ENCODE data around the gene LRP1. TPM values are rescaled to one million over a fixed set of nuclear protein-coding genes. Genes with fewer than 3 reads are reported as not detected.

LRP1 gene
- total RNA-seq, 1 donor from 2014 or later: 61.0 TPM

DNA sequence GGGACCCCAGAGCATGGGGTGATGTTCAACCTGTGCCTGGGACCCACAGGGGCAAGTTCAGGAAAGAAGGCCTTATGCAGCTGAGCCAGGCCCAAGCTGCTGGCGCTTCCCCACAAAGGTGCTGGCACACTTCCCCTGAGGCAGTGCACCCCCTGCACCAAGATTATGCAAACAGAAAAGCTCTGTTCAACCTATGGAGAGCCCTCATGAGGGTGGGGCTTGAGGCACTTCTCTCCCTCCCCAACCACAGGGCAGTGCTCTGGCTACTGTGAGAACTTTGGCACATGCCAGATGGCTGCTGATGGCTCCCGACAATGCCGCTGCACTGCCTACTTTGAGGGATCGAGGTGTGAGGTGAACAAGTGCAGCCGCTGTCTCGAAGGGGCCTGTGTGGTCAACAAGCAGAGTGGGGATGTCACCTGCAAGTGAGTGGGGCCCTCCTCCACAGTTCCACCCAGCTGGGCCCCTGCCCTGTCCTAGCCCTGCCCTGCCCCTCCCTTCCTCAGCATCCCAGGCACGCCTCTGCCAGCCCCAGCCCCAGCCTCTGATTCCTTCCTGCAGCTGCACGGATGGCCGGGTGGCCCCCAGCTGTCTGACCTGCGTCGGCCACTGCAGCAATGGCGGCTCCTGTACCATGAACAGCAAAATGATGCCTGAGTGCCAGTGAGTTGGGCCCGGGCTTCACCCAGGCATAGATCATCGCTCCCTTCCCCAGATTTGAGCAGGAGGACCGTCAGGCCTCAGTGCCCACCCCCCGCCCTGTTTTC, 82.8 kb downstream of the LRP1 start:
- Histone ChIP-seq H3K27ac (replicated peaks) (no peak overlapping the region), H3K9me3 (replicated peaks) (no peaks in the 10 kb centered on the region), H3K4me1 (peaks cover 63% of the 10 kb centered on the region), H3K4me3 (no peak overlapping the region), H3K36me3 (peaks cover 55% of the 10 kb centered on the region), H3K27me3 (ENCODE audit: low read depth) (peaks cover 17% of the 10 kb centered on the region)
- TF ChIP-seq, protein P1, sequence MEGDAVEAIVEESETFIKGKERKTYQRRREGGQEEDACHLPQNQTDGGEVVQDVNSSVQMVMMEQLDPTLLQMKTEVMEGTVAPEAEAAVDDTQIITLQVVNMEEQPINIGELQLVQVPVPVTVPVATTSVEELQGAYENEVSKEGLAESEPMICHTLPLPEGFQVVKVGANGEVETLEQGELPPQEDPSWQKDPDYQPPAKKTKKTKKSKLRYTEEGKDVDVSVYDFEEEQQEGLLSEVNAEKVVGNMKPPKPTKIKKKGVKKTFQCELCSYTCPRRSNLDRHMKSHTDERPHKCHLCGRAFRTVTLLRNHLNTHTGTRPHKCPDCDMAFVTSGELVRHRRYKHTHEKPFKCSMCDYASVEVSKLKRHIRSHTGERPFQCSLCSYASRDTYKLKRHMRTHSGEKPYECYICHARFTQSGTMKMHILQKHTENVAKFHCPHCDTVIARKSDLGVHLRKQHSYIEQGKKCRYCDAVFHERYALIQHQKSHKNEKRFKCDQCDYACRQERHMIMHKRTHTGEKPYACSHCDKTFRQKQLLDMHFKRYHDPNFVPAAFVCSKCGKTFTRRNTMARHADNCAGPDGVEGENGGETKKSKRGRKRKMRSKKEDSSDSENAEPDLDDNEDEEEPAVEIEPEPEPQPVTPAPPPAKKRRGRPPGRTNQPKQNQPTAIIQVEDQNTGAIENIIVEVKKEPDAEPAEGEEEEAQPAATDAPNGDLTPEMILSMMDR (IDR thresholded peaks at IDR 0.05; ENCODE audit: borderline replicate concordance): no peak
- DNase-seq: no peak
- intact Hi-C loops (cut with micrococcal nuclease): no loop called here

DNA sequence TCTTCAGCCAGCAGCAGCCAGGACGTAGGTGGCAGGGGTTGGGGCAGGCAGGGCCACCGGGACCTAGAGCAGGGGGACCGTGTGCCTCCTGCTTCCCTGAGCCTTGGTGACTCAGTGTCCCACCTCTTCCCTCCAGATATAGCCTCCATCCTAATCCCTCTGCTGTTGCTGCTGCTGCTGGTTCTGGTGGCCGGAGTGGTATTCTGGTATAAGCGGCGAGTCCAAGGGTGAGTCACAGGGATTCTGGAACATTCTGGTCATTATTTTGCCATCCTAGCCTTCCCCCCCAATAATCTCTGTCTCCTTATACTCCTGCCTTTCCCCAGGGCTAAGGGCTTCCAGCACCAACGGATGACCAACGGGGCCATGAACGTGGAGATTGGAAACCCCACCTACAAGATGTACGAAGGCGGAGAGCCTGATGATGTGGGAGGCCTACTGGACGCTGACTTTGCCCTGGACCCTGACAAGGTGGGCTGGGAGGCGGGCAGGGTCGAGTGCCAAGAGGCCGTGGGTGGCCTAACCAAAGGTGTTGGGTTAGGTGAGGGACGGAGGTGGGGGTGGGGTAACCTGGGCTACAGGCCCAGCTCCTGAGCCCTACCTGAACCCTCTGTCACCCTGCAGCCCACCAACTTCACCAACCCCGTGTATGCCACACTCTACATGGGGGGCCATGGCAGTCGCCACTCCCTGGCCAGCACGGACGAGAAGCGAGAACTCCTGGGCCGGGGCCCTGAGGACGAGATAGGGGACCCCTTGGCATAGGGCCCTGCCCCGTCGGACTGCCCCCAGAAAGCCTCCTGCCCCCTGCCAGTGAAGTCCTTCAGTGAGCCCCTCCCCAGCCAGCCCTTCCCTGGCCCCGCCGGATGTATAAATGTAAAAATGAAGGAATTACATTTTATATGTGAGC, 83.8 kb downstream of the LRP1 start:
- TF ChIP-seq, protein P1 (IDR thresholded peaks at IDR 0.05; ENCODE audit: borderline replicate concordance): no peak
- peak overlapping the region; percentile 53 for H3K27ac ChIP-seq (replicated peaks)
- no peak overlapping the region for H3K4me3 ChIP-seq
- DNase-seq: no peak
- peaks cover 45% of the 10 kb centered on the region for H3K36me3 ChIP-seq
- intact Hi-C loops (cut with micrococcal nuclease): no loop called here
- H3K27me3 ChIP-seq (ENCODE audit: low read depth): peaks cover 25% of the 10 kb centered on the region
- no peaks in the 10 kb centered on the region for H3K9me3 ChIP-seq (replicated peaks)
- H3K4me1 ChIP-seq: peaks cover 70% of the 10 kb centered on the region

DNA sequence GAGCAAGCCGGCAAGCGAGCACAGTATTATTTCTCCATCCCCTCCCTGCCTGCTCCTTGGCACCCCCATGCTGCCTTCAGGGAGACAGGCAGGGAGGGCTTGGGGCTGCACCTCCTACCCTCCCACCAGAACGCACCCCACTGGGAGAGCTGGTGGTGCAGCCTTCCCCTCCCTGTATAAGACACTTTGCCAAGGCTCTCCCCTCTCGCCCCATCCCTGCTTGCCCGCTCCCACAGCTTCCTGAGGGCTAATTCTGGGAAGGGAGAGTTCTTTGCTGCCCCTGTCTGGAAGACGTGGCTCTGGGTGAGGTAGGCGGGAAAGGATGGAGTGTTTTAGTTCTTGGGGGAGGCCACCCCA, 84.4 kb downstream of the LRP1 start:
- no peaks in the 10 kb centered on the region for H3K9me3 ChIP-seq (replicated peaks)
- H3K27me3 ChIP-seq (ENCODE audit: low read depth): peaks cover 32% of the 10 kb centered on the region
- H3K36me3 ChIP-seq: peaks cover 40% of the 10 kb centered on the region
- H3K27ac ChIP-seq (replicated peaks): peak overlapping the region; percentile 53
- intact Hi-C loops (cut with micrococcal nuclease): no loop called here
- DNase-seq: no peak
- peaks cover 72% of the 10 kb centered on the region for H3K4me1 ChIP-seq
- TF ChIP-seq, protein P1 (IDR thresholded peaks at IDR 0.05; ENCODE audit: borderline replicate concordance): no peak
- H3K4me3 ChIP-seq: no peak overlapping the region

DNA sequence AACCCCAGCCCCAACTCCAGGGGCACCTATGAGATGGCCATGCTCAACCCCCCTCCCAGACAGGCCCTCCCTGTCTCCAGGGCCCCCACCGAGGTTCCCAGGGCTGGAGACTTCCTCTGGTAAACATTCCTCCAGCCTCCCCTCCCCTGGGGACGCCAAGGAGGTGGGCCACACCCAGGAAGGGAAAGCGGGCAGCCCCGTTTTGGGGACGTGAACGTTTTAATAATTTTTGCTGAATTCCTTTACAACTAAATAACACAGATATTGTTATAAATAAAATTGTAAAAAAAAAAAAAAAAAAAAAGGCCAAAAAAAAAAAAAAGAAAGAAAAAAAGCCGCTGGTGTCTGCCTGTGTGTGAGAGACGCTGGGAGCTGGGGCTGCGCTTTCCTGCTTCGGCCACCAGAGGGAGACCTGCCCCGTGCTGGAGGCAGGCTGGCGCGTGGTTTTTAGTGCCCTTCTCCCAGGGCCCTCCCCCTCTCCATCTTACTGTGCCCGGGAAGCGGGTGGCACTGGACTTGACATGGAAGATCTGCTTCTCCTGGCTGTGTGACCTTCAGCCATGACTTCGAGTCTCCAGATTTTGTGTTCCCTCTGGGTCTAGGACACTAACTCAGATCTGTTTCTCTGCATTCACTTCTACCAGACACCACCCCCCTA, 84.9 kb downstream of the LRP1 start:
- intact Hi-C loops (cut with micrococcal nuclease): no loop called here
- Histone ChIP-seq H3K4me3 (no peak overlapping the region), H3K27me3 (ENCODE audit: low read depth) (peaks cover 37% of the 10 kb centered on the region), H3K36me3 (peaks cover 35% of the 10 kb centered on the region), H3K27ac (replicated peaks) (peak overlapping the region; percentile 53), H3K4me1 (peaks cover 68% of the 10 kb centered on the region), H3K9me3 (replicated peaks) (no peaks in the 10 kb centered on the region)
- TF ChIP-seq, protein P1 (IDR thresholded peaks at IDR 0.05; ENCODE audit: borderline replicate concordance): peak; percentile 94
- peak; percentile 87 for DNase-seq

DNA sequence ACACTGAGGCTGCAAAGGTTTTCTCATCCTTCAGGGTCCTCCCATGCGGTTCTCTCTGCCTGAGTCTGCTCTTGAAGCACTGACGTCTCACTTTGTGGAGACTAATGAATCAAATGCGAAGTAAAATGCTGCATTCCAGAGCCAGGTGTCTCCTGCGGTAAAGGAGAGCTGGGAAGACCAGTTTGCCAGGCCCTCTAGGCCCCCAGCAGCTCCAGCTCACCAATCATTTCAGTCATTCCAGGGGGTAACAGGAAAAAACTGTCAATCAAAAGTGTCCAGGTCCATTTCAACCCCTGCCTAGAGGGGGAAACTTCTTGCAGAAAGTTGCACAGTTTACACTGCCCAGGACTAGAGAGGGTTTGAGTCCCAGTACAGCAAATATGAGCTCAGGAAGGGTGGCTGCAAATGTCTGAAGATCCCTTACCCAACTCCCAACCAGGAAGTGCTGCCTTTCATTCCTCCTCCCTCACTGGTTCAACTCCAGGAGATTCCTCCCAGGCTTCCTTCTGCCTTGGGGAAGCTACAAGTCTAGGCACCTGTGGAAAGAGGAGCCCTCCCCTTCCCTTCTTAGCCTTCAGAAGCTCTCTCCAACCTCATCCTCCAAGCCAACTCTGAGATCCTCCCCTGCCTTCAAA, 85.6 kb downstream of the LRP1 start:
- peaks cover 61% of the 10 kb centered on the region for H3K4me1 ChIP-seq
- peaks cover 44% of the 10 kb centered on the region for H3K27me3 ChIP-seq (ENCODE audit: low read depth)
- DNase-seq: no peak
- peak overlapping the region; percentile 29 for H3K27ac ChIP-seq (replicated peaks)
- H3K4me3 ChIP-seq: no peak overlapping the region
- H3K36me3 ChIP-seq: peaks cover 34% of the 10 kb centered on the region
- TF ChIP-seq, protein P1 (IDR thresholded peaks at IDR 0.05; ENCODE audit: borderline replicate concordance): no peak
- intact Hi-C loops (cut with micrococcal nuclease): no loop called here
- no peaks in the 10 kb centered on the region for H3K9me3 ChIP-seq (replicated peaks)
